Measurements from ENCODE around the gene COG2. TPM values are rescaled to one million over a fixed set of nuclear protein-coding genes. Genes with fewer than 3 reads are reported as not detected.

COG2 gene
- polyA plus RNA-seq, 1 donor (not counting 4 experiments of a cell fraction or from before 2014, with no cell fraction given): 18.6 TPM

DNA sequence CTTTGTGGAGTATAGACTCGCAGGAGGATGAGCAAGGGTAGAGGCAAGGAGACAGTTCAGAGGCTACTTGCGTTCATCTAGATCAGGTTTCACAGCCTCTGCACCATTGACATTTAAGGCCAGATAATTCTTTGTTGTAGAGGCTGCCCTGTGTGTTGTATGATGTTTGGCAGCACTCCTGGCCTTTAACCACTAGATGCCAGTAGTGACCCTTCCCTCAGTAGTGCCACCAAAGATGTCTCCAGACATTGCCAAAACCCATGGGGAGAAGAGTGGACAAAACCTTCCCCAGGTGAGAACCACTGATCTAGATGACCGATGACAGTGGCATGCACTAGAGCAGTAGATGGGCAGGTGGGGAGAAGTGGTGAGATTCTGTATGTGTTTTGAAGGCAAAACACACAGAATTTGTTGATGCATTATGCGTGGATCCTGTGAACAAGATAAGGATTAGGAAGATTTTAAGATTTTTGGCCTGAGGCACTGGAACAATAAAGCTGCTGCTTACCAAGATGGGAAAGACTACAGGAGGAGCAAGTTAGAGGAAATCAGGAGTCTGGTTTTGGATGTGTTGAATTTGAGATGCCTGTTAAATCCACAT, 9.9 kb upstream of the COG2 start:
- Histone ChIP-seq H3K79me2 (ENCODE audit: control insufficient read depth, insufficient read depth, low read length) (no peaks in the 10 kb centered on the region), H3K9ac (ENCODE audit: control insufficient read depth, extremely low read depth, insufficient read depth, low read length) (no peak overlapping the region), H3K27ac (ENCODE audit: control insufficient read depth, insufficient read depth, low read length) (no peak overlapping the region), H3K36me3 (ENCODE audit: control insufficient read depth in 2 of 2, extremely low read depth in 1 of 2, insufficient read depth in 2 of 2, low read length in 2 of 2) (no peaks in the 10 kb centered on the region), H3K4me2 (ENCODE audit: control insufficient read depth, extremely low read depth, insufficient read depth, low read depth, low read length) (no peak overlapping the region), H2AFZ (ENCODE audit: control insufficient read depth, low read length) (no peak overlapping the region), H4K20me1 (ENCODE audit: control insufficient read depth, extremely low read depth, insufficient read depth, low read length) (no peaks in the 10 kb centered on the region), H3K4me3 (ENCODE audit: control insufficient read depth in 2 of 3, extremely low read depth in 1 of 3, insufficient read depth in 2 of 3, low read depth in 1 of 3, low read length in 3 of 3) (no peak overlapping the region), H3K9me3 (ENCODE audit: control insufficient read depth, low read depth, low read length) (no peaks in the 10 kb centered on the region), H3K4me1 (ENCODE audit: control insufficient read depth, extremely low read depth, insufficient read depth, low read length) (peaks cover 15% of the 10 kb centered on the region), H3K9me1 (ENCODE audit: control insufficient read depth, extremely low read depth, insufficient read depth, low read length) (no peaks in the 10 kb centered on the region), H3K27me3 (ENCODE audit: control insufficient read depth, extremely low read depth, insufficient read depth, low read length) (peaks cover 11% of the 10 kb centered on the region)
- DNase-seq (ENCODE audit: low read depth, low spot score) (no peak), FAIRE-seq (no peak)
- TF ChIP-seq, protein P1, sequence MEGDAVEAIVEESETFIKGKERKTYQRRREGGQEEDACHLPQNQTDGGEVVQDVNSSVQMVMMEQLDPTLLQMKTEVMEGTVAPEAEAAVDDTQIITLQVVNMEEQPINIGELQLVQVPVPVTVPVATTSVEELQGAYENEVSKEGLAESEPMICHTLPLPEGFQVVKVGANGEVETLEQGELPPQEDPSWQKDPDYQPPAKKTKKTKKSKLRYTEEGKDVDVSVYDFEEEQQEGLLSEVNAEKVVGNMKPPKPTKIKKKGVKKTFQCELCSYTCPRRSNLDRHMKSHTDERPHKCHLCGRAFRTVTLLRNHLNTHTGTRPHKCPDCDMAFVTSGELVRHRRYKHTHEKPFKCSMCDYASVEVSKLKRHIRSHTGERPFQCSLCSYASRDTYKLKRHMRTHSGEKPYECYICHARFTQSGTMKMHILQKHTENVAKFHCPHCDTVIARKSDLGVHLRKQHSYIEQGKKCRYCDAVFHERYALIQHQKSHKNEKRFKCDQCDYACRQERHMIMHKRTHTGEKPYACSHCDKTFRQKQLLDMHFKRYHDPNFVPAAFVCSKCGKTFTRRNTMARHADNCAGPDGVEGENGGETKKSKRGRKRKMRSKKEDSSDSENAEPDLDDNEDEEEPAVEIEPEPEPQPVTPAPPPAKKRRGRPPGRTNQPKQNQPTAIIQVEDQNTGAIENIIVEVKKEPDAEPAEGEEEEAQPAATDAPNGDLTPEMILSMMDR (optimal IDR thresholded peaks at IDR 0.05 in 1 of 3, IDR thresholded peaks at IDR 0.05 in 1 of 3, conservative IDR thresholded peaks at IDR 0.05 in 1 of 3; ENCODE audit: extremely low read depth in 1 of 3, insufficient read depth in 2 of 3, low read length in 3 of 3): peak; percentile 54 to 83 (median 79)
- TF ChIP-seq EZH2 (IDR thresholded peaks at IDR 0.05; ENCODE audit: low read length): no peak
- dilution Hi-C loops (cut with MboI; ENCODE audit: extremely low pct_ligation_motif_present, low sequenced_read_pairs): no loop called here

DNA sequence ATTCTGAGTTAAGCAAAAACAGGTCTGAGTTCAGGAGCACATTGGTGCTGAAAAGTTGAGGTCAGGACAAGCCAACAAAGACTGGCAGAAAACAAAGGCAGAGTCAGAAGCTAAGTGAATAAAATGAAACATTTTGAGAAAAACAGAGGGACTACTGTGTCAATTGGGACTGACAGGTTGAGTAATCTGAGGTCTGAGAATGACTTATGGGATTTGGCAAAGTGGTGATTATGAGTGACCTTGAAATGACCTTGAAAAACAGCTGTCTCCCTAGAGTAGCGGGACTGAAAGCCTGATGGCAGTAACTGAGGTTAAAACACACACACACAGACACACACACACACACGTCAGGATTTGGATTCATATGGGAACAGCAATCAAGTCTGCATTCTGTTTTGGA, 8.8 kb upstream of the COG2 start:
- DNase-seq (ENCODE audit: low read depth, low spot score) (no peak), FAIRE-seq (no peak)
- H3K9me1 ChIP-seq (ENCODE audit: control insufficient read depth, extremely low read depth, insufficient read depth, low read length): no peaks in the 10 kb centered on the region
- no peaks in the 10 kb centered on the region for H3K9me3 ChIP-seq (ENCODE audit: control insufficient read depth, low read depth, low read length)
- dilution Hi-C loops (cut with MboI; ENCODE audit: extremely low pct_ligation_motif_present, low sequenced_read_pairs): no loop called here
- H3K36me3 ChIP-seq (ENCODE audit: control insufficient read depth in 2 of 2, extremely low read depth in 1 of 2, insufficient read depth in 2 of 2, low read length in 2 of 2): no peaks in the 10 kb centered on the region
- peaks cover 12% of the 10 kb centered on the region for H3K4me1 ChIP-seq (ENCODE audit: control insufficient read depth, extremely low read depth, insufficient read depth, low read length)
- H4K20me1 ChIP-seq (ENCODE audit: control insufficient read depth, extremely low read depth, insufficient read depth, low read length): no peaks in the 10 kb centered on the region
- H3K27me3 ChIP-seq (ENCODE audit: control insufficient read depth, extremely low read depth, insufficient read depth, low read length): peaks cover 19% of the 10 kb centered on the region
- H3K79me2 ChIP-seq (ENCODE audit: control insufficient read depth, insufficient read depth, low read length): no peaks in the 10 kb centered on the region
- no peak overlapping the region for H2AFZ ChIP-seq (ENCODE audit: control insufficient read depth, low read length)
- TF ChIP-seq EZH2 (IDR thresholded peaks at IDR 0.05; ENCODE audit: low read length): no peak
- TF ChIP-seq, protein P1 (optimal IDR thresholded peaks at IDR 0.05 in 1 of 3, IDR thresholded peaks at IDR 0.05 in 1 of 3, conservative IDR thresholded peaks at IDR 0.05 in 1 of 3; ENCODE audit: extremely low read depth in 1 of 3, insufficient read depth in 2 of 3, low read length in 3 of 3): no peak
- no peak overlapping the region for H3K4me3 ChIP-seq (ENCODE audit: control insufficient read depth in 2 of 3, extremely low read depth in 1 of 3, insufficient read depth in 2 of 3, low read depth in 1 of 3, low read length in 3 of 3)
- H3K27ac ChIP-seq (ENCODE audit: control insufficient read depth, insufficient read depth, low read length): no peak overlapping the region
- H3K4me2 ChIP-seq (ENCODE audit: control insufficient read depth, extremely low read depth, insufficient read depth, low read depth, low read length): no peak overlapping the region
- no peak overlapping the region for H3K9ac ChIP-seq (ENCODE audit: control insufficient read depth, extremely low read depth, insufficient read depth, low read length)

All from keratinocyte (primary cell).